Ascending aorta (tissue), 2 donors: ENCODE data around the gene SFTPB. TPM values are rescaled to one million over a fixed set of nuclear protein-coding genes. Genes with fewer than 3 reads are reported as not detected.
A peak's percentile ranks its signal among the peaks of the same experiment; 100 is the strongest.

ENCODE experiments used
- DNase-seq, 2 donors: peaks; one replicate each; pipeline ENCODE4 v3.0.0-alpha.2; 2019; ENCODE audit warnings: low spot score in 2 of 2
- H3K27ac ChIP-seq, 2 donors: fragments of 200-600 bp; sonication (generic); one replicate each; pipeline ENCODE4 v1.5.1; 2016 to 2017; ENCODE audit warnings: mild to moderate bottlenecking in 1 of 2
- H3K27me3 ChIP-seq: fragments of 200-600 bp; sonication (generic); one replicate; pipeline ENCODE4 v1.5.1; 2017
- H3K36me3 ChIP-seq, 2 donors: fragments of 200-600 bp; sonication (generic); one replicate each; pipeline ENCODE4 v1.5.1; 2016
- H3K4me1 ChIP-seq, 2 donors: fragments of 200-600 bp; sonication (generic); one replicate each; pipeline ENCODE4 v1.5.1; 2016 to 2017; ENCODE audit warnings: mild to moderate bottlenecking in 1 of 2
- H3K4me3 ChIP-seq, 2 donors: fragments of 200-600 bp; sonication (generic); one replicate each; pipeline ENCODE4 v1.5.1; 2016 to 2017; ENCODE audit warnings: mild to moderate bottlenecking in 1 of 2
- H3K9me3 ChIP-seq, 2 donors: fragments of 200-600 bp; sonication (generic); one replicate each; pipeline ENCODE4 v1.5.1; 2016
- CTCF ChIP-seq, 3 experiments: fragments of 200-600 bp in 2 of 3; fragments of 450-650 bp in 1 of 3; sonication (generic) in 2 of 3; IDR thresholded peaks; one replicate each; pipeline ENCODE4 v1.5.1; 2016 to 2019; ENCODE audit warnings: antibody characterized with exemption in 3 of 3, mild to moderate bottlenecking in 1 of 3, moderate library complexity in 1 of 3
- intact Hi-C: fragments of 100-400 bp; cut with DNase I; formaldehyde crosslinking; loops from one replicate; pipeline ENCODE4 v1.15.1; 2023
- total RNA-seq: library from RNA; depleted of rRNA; stranded (reverse); fragments of >200 nt; gene quantifications from one replicate; pipeline ENCODE4 v1.1.0, GENCODE V29; 2016

Gene SFTPB
- total RNA-seq, 1 donor from 2014 or later, result not detected

- H3K27me3 ChIP-seq, result no peaks in the 10 kb centered on the region
- intact Hi-C loops, result loop anchor here (10.0 kb wide), 1 partner anchor 493 kb away; the partner anchor contains the start of genes POLR1A and PTCD3
- DNase-seq, result peak; percentile 59 to 95
- H3K9me3 ChIP-seq, result no peaks in the 10 kb centered on the region
- peaks cover 0 to 23% of the 10 kb centered on the region in 2 donors for H3K4me1 ChIP-seq
- H3K36me3 ChIP-seq, result peaks cover 5 to 20% of the 10 kb centered on the region in 2 donors
- no peak for TF ChIP-seq CTCF (IDR thresholded peaks at IDR 0.05)
- H3K27ac ChIP-seq, result peak within 1 kb of the TSS; percentile 83 to 87
- peak within 1 kb of the TSS; percentile 96 for H3K4me3 ChIP-seq
Measured at GRCh38 chr2:85611705-85612587, 56.1 kb downstream of the SFTPB start, which contains the start of gene C2orf68. Gene C2orf68, minus strand, starts transcription at chr2:85612066. Its CDS starts 82 bp downstream, at chr2:85611984.

- Histone ChIP-seq H3K27me3 (no peaks in the 10 kb centered on the region), H3K9me3 (no peaks in the 10 kb centered on the region), H3K36me3 (peaks cover 5 to 20% of the 10 kb centered on the region in 2 donors), H3K4me3 (peak overlapping the region; percentile 96), H3K27ac (peak overlapping the region; percentile 83 to 87), H3K4me1 (peaks cover 0 to 27% of the 10 kb centered on the region in 2 donors)
- TF ChIP-seq CTCF (IDR thresholded peaks at IDR 0.05), result no peak
- DNase-seq, result no peak
- intact Hi-C loops, result loop anchor here (10.0 kb wide), 1 partner anchor 494 kb away; the partner anchor contains the start of genes POLR1A and PTCD3
Measured at GRCh38 chr2:85611217-85611704, 56.7 kb downstream of the SFTPB start.

Other genes with a start within 250 kb of the SFTPB start
- gene SH2D6, start 249.5 kb downstream of the SFTPB start, total RNA-seq, result not detected
- 91.7 TPM for gene MAT2A, start 129.0 kb downstream of the SFTPB start, total RNA-seq
- gene GGCX, start 106.7 kb downstream of the SFTPB start, total RNA-seq, result 31.9 TPM
- gene VAMP8, start 90.6 kb downstream of the SFTPB start, total RNA-seq, result 10.0 TPM
- 114 TPM for gene VAMP5, start 83.8 kb downstream of the SFTPB start, total RNA-seq
- gene RNF181, start 72.5 kb downstream of the SFTPB start, total RNA-seq, result 157 TPM
- 26.7 TPM for gene TMEM150A, start 65.5 kb downstream of the SFTPB start, total RNA-seq
- 1.6 TPM for gene C2orf68, start 56.1 kb downstream of the SFTPB start, total RNA-seq
- gene USP39, start 52.0 kb downstream of the SFTPB start, total RNA-seq, result 81.1 TPM
- gene GNLY, start 26.2 kb upstream of the SFTPB start, total RNA-seq, result not detected
- 239 TPM for gene ATOH8, start 85.8 kb upstream of the SFTPB start, total RNA-seq
- gene ST3GAL5, start 220.8 kb upstream of the SFTPB start, total RNA-seq, result 21.0 TPM